GM11168 (cell line): Measurements from ENCODE around the gene TMEM184A.
"Not testable (repeated sequence)": the region's sequence is repeated elsewhere in the genome, so short reads cannot be mapped to it uniquely, and the experiment has no call there.

Experiments used
- in situ Hi-C: fragments of 300-500 bp; cut with MboI; formaldehyde crosslinking; loops from one replicate; pipeline ENCODE4 v1.12.0; 2022; ENCODE audit warnings: low sequenced_read_pairs; ENCODE audit not compliant: unreplicated experiment

The TMEM184A gene

GRCh38 chr7:1531263-1531978 lies 24.6 kb downstream of the TMEM184A start:
- in situ Hi-C loops = no loop called here

GRCh38 chr7:1530946-1531262 lies 25.1 kb downstream of the TMEM184A start:
- in situ Hi-C loops = no loop called here

GRCh38 chr7:1529383-1530116 lies 26.5 kb downstream of the TMEM184A start:
- in situ Hi-C loops = no loop called here

GRCh38 chr7:1526271-1526754 lies 29.7 kb downstream of the TMEM184A start:
- in situ Hi-C loops = no loop called here

- in situ Hi-C loops = no loop called here
Measured at GRCh38 chr7:1525409-1525808, 30.6 kb downstream of the TMEM184A start.

GRCh38 chr7:1523844-1524243 lies 32.2 kb downstream of the TMEM184A start:
- in situ Hi-C loops = no loop called here

- in situ Hi-C loops = no loop called here
Measured at GRCh38 chr7:1523208-1523607, 32.8 kb downstream of the TMEM184A start.

GRCh38 chr7:1521456-1521855 lies 34.5 kb downstream of the TMEM184A start:
- in situ Hi-C loops = no loop called here

GRCh38 chr7:1520539-1521234 lies 35.3 kb downstream of the TMEM184A start:
- in situ Hi-C loops = no loop called here

GRCh38 chr7:1519322-1519922 lies 36.6 kb downstream of the TMEM184A start:
- in situ Hi-C loops = not testable (repeated sequence)

- in situ Hi-C loops = no loop called here
Measured at GRCh38 chr7:1516586-1517251, 39.3 kb downstream of the TMEM184A start.

GRCh38 chr7:1515509-1515967 lies 40.5 kb downstream of the TMEM184A start:
- in situ Hi-C loops = not testable (repeated sequence)

- in situ Hi-C loops = no loop called here
Measured at GRCh38 chr7:1514995-1515401, 41.0 kb downstream of the TMEM184A start.

GRCh38 chr7:1514407-1514806 lies 41.6 kb downstream of the TMEM184A start:
- in situ Hi-C loops = no loop called here

- in situ Hi-C loops = no loop called here
Measured at GRCh38 chr7:1513657-1514095, 42.3 kb downstream of the TMEM184A start.

GRCh38 chr7:1512781-1513656 lies 43.0 kb downstream of the TMEM184A start:
- in situ Hi-C loops = no loop called here

GRCh38 chr7:1511444-1512422 lies 44.3 kb downstream of the TMEM184A start:
- in situ Hi-C loops = no loop called here

GRCh38 chr7:1510780-1511154 lies 45.2 kb downstream of the TMEM184A start:
- in situ Hi-C loops = no loop called here
